HCT116 (cell line): Measurements from ENCODE around the gene SMYD3. TPM values are rescaled to one million over a fixed set of nuclear protein-coding genes. Genes with fewer than 3 reads are reported as not detected.

Source experiments
- ATAC-seq: fragments of 200-7000 bp; cut with Tn5 transposase; 2 replicates; pipeline ENCODE4 v1.9.1; 2020; ENCODE audit warnings: mild to moderate bottlenecking, moderate library complexity
- BruUV-seq: library from RNA; stranded (reverse); fragments of 400-500 nt; replicated peaks from 2 replicates; lab custom pipeline; 2021; lab: Mats Ljungman, UMichigan
- CTCF ChIA-PET: fragments of 300-600 bp; sonication (Branson Sonifier 250); formaldehyde crosslinking; loops from one replicate; lab custom pipeline; 2021; ENCODE audit warnings: antibody characterized with exemption; lab: Charles Lee
- POLR2A ChIA-PET: fragments of 300-600, 350-600 bp; sonication (Branson Sonifier 250); formaldehyde crosslinking; loops from one replicate; lab custom pipeline; 2021; ENCODE audit warnings: antibody characterized with exemption; lab: Charles Lee
- RAD21 ChIA-PET, 2 experiments: fragments of 300-600 bp; sonication (Branson Sonifier 250); formaldehyde crosslinking; loops; one replicate each; lab custom pipeline; 2023; ENCODE audit warnings: low total read pairs in 2 of 2; ENCODE audit not compliant: uncharacterized antibody in 2 of 2, unreplicated experiment in 2 of 2, low non-redundant PET in 1 of 2; lab: Charles Lee
- DNase-seq: peaks from one replicate; pipeline ENCODE4 v3.0.0-alpha.2; 2010; ENCODE audit warnings: low read depth, low spot score
- H2AFZ ChIP-seq: fragments of 200-600 bp; shearing (Covaris generic), sonication (generic); 2 replicates; pipeline ENCODE4 v1.6.1; 2017; ENCODE audit warnings: low read depth, mixed run types, mixed read lengths, antibody characterized with exemption, low read length; ENCODE audit not compliant: poor library complexity, severe bottlenecking
- H3K27ac ChIP-seq: 2 replicates; pipeline ENCODE4 v1.5.1; 2012; ENCODE audit warnings: low read depth, low read length
- H3K27me3 ChIP-seq: fragments of 200-600 bp; sonication (generic); 2 replicates; pipeline ENCODE4 v1.6.1; 2016; ENCODE audit warnings: mixed run types, low read length, mixed read lengths; ENCODE audit not compliant: insufficient read depth
- H3K36me3 ChIP-seq, 2 experiments: fragments of 200-500 bp in 1 of 2; fragments of 200-600 bp in 1 of 2; sonication (Bioruptor generic) in 1 of 2; sonication (generic) in 1 of 2; 2 replicates each; pipeline versions ENCODE4 v1.5.1 to v1.6.1; 2014 to 2016; ENCODE audit warnings: low read length in 2 of 2, inconsistent platforms in 1 of 2, mixed read lengths in 1 of 2, mixed run types in 1 of 2; ENCODE audit not compliant: insufficient read depth in 2 of 2, control insufficient read depth in 1 of 2
- H3K4me1 ChIP-seq, 2 experiments: fragments of 200-600 bp in 1 of 2; sonication (generic) in 1 of 2; 2 replicates each; pipeline versions ENCODE4 v1.5.1 to v1.6.1; 2012 to 2017; ENCODE audit warnings: low read length in 2 of 2, inconsistent platforms in 1 of 2, mild to moderate bottlenecking in 1 of 2, mixed read lengths in 1 of 2, mixed run types in 1 of 2, moderate library complexity in 1 of 2; ENCODE audit not compliant: insufficient read depth in 2 of 2, control insufficient read depth in 1 of 2
- H3K4me2 ChIP-seq: fragments of 200-600 bp; sonication (generic); 2 replicates; pipeline ENCODE4 v1.6.1; 2017; ENCODE audit warnings: mixed run types, low read length, mixed read lengths
- H3K4me3 ChIP-seq, 2 experiments: fragments of 200-600 bp in 1 of 2; sonication (generic) in 1 of 2; replicated peaks in 1 of 2; 2 replicates each; pipeline ENCODE4 v1.5.1; 2011 to 2016; ENCODE audit warnings: low read length in 2 of 2, control low read depth in 1 of 2, low read depth in 1 of 2, mild to moderate bottlenecking in 1 of 2, mixed read lengths in 1 of 2, mixed run types in 1 of 2
- H3K79me2 ChIP-seq: fragments of 200-600 bp; sonication (generic); 2 replicates; pipeline ENCODE4 v1.6.1; 2017; ENCODE audit warnings: mild to moderate bottlenecking, mixed run types, low read length, moderate library complexity, mixed read lengths; ENCODE audit not compliant: insufficient read depth
- H3K9ac ChIP-seq: fragments of 200-600 bp; sonication (generic); 2 replicates; pipeline ENCODE4 v1.6.1; 2016; ENCODE audit warnings: low read length, mixed read lengths
- H3K9me2 ChIP-seq: fragments of 200-600 bp; sonication (generic), shearing (Covaris generic); 2 replicates; pipeline ENCODE4 v1.6.1; 2017; ENCODE audit warnings: mixed run types, mild to moderate bottlenecking, moderate library complexity; ENCODE audit not compliant: insufficient read depth
- H3K9me3 ChIP-seq, 2 experiments: fragments of 200-500 bp in 1 of 2; fragments of 200-600 bp in 1 of 2; sonication (Bioruptor generic) in 1 of 2; sonication (generic) in 1 of 2; 2 replicates each; pipeline ENCODE4 v1.6.1; 2014 to 2017; ENCODE audit warnings: low read length in 2 of 2, mixed read lengths in 2 of 2, inconsistent platforms in 1 of 2, low read depth in 1 of 2, mild to moderate bottlenecking in 1 of 2, mixed run types in 1 of 2, moderate library complexity in 1 of 2; ENCODE audit not compliant: control insufficient read depth in 1 of 2, insufficient read depth in 1 of 2
- H4K20me1 ChIP-seq: fragments of 200-600 bp; sonication (generic), shearing (Covaris generic); 2 replicates; pipeline ENCODE4 v1.6.1; 2017; ENCODE audit warnings: mixed run types, mild to moderate bottlenecking, moderate library complexity; ENCODE audit not compliant: insufficient read depth
- ATF3 ChIP-seq: IDR thresholded peaks from 2 replicates; pipeline ENCODE4 v1.6.1; 2012
- CBX3 ChIP-seq: IDR thresholded peaks from 2 replicates; pipeline ENCODE4 v1.6.1; 2012; ENCODE audit warnings: low read depth
- CEBPB ChIP-seq: IDR thresholded peaks from 2 replicates; pipeline ENCODE4 v1.6.1; 2012; ENCODE audit warnings: low read depth
- CTCF ChIP-seq, 3 experiments: fragments of 200-600 bp in 1 of 3; sonication (generic) in 1 of 3; IDR thresholded peaks in 2 of 3; conservative IDR thresholded peaks in 1 of 3; 2 replicates each; pipeline ENCODE4 v1.5.1; 2012 to 2017; ENCODE audit warnings: low read depth in 2 of 3, low read length in 2 of 3, antibody characterized with exemption in 1 of 3, borderline replicate concordance in 1 of 3, control low read depth in 1 of 3, mild to moderate bottlenecking in 1 of 3, mixed read lengths in 1 of 3, mixed run types in 1 of 3, moderate library complexity in 1 of 3; ENCODE audit not compliant: insufficient read depth in 1 of 3
- EGR1 ChIP-seq: IDR thresholded peaks from 2 replicates; pipeline ENCODE4 v1.6.1; 2012; ENCODE audit warnings: low read depth
- ELF1 ChIP-seq: IDR thresholded peaks from 2 replicates; pipeline ENCODE4 v1.6.1; 2012; ENCODE audit warnings: low read depth, borderline replicate concordance
- EZH2phosphoT487 ChIP-seq: fragments of 200-600 bp; IDR thresholded peaks from 2 replicates; pipeline ENCODE4 v1.6.1; 2018; ENCODE audit warnings: antibody characterized with exemption, borderline replicate concordance
- JUND ChIP-seq: IDR thresholded peaks from 2 replicates; pipeline ENCODE4 v1.6.1; 2012
- POLR2A ChIP-seq: IDR thresholded peaks from 2 replicates; pipeline ENCODE4 v1.7.0; 2011; ENCODE audit warnings: borderline replicate concordance; ENCODE audit not compliant: insufficient read depth, insufficient read length; ENCODE audit errors: extremely low read depth
- POLR2AphosphoS5 ChIP-seq: IDR thresholded peaks from 2 replicates; pipeline ENCODE4 v1.6.1; 2011; ENCODE audit warnings: mild to moderate bottlenecking, low read depth, low read length, moderate library complexity
- REST ChIP-seq: IDR thresholded peaks from 2 replicates; pipeline ENCODE4 v1.6.1; 2012; ENCODE audit warnings: low read depth
- SIN3A ChIP-seq: IDR thresholded peaks from 2 replicates; pipeline ENCODE4 v1.6.1; 2012; ENCODE audit warnings: low read depth
- SRF ChIP-seq: IDR thresholded peaks from 2 replicates; pipeline ENCODE4 v1.6.1; 2012; ENCODE audit warnings: low read depth
- TCF7L2 ChIP-seq: IDR thresholded peaks from 2 replicates; pipeline ENCODE4 v1.7.0; 2011; ENCODE audit warnings: borderline replicate concordance, inconsistent platforms; ENCODE audit not compliant: insufficient read depth, insufficient read length; ENCODE audit errors: extremely low read depth
- ZBTB33 ChIP-seq: IDR thresholded peaks from 2 replicates; pipeline ENCODE4 v1.6.1; 2011; ENCODE audit warnings: mild to moderate bottlenecking, low read length, moderate library complexity; ENCODE audit not compliant: insufficient replicate concordance; ENCODE audit errors: extremely low read depth
- ZFX ChIP-seq: fragments of 450-650 bp; IDR thresholded peaks from 2 replicates; pipeline ENCODE4 v1.6.1; 2017
- ZNF274 ChIP-seq: fragments of 200-500 bp; sonication (Bioruptor generic); IDR thresholded peaks from 2 replicates; pipeline ENCODE4 v1.6.1; 2014; ENCODE audit warnings: mild to moderate bottlenecking, low read depth, low read length, inconsistent platforms
- intact Hi-C: fragments of 100-400 bp; cut with micrococcal nuclease; formaldehyde crosslinking; loops from 2 replicates; pipeline ENCODE4 v1.10.0; 2022
- total RNA-seq: library from RNA; stranded (reverse); gene quantifications from one replicate; pipeline ENCODE4 v1.2.1, GENCODE V29; 2021; ENCODE audit not compliant: unreplicated experiment

The SMYD3 gene
- total RNA-seq, 1 experiment from 2014 or later = 33.6 TPM

GRCh38 chr1:246343251-246343650 lies 163.8 kb downstream of the SMYD3 start (continued):
- TF ChIP-seq ZBTB33 (no peak), EZH2phosphoT487 (no peak)

GRCh38 chr1:246338546-246338945 lies 168.5 kb downstream of the SMYD3 start:
- Histone ChIP-seq H3K4me2 (no peak overlapping the region), H3K4me3 (no peak overlapping the region)
- no peak for TF ChIP-seq ZBTB33
- TF ChIP-seq SIN3A = no peak
- TF ChIP-seq POLR2AphosphoS5 = no peak
- TF ChIP-seq ATF3 = no peak
- TF ChIP-seq REST = no peak
- TF ChIP-seq POLR2A = no peak
- no peak for TF ChIP-seq CBX3
- no peak for TF ChIP-seq EGR1
- no peak for TF ChIP-seq SRF
- TF ChIP-seq ZFX = no peak
- no peak for TF ChIP-seq CEBPB
- TF ChIP-seq ZNF274 = no peak
- TF ChIP-seq CTCF (IDR thresholded peaks at IDR 0.05 in 2 of 3, conservative IDR thresholded peaks at IDR 0.05 in 1 of 3; ENCODE audit: borderline replicate concordance in 1 of 3, insufficient read depth in 1 of 3, low read depth in 2 of 3, low read length in 2 of 3) = no peak
- TF ChIP-seq TCF7L2 = no peak
- TF ChIP-seq ELF1 = no peak
- TF ChIP-seq JUND = no peak
- TF ChIP-seq, all 23 proteins: peak for 0
- Histone ChIP-seq H3K9me2 (no peaks in the 10 kb centered on the region), H4K20me1 (no peaks in the 10 kb centered on the region), H3K9me3 (no peaks in the 10 kb centered on the region), H2AFZ (no peak overlapping the region), H3K9ac (no peak overlapping the region), H3K79me2 (no peaks in the 10 kb centered on the region), H3K4me1 (no peaks in the 10 kb centered on the region), H3K27ac (no peak overlapping the region), H3K36me3 (no peaks in the 10 kb centered on the region), H3K27me3 (no peaks in the 10 kb centered on the region)
- DNase-seq (no peak), ATAC-seq (no peak)
- POLR2A ChIA-PET = no interaction called here
- RAD21 ChIA-PET = no interaction called here
- intact Hi-C loops = no loop called here
- no TSS peak for BruUV-seq
- CTCF ChIA-PET = no interaction called here
